Hepatocyte (in vitro differentiated cells): ENCODE measurements around the gene STX1B. TPM values are rescaled to one million over a fixed set of nuclear protein-coding genes. Genes with fewer than 3 reads are reported as not detected.
A peak's percentile ranks its signal among the peaks of the same experiment; 100 is the strongest.

Experiments used
- DNase-seq: peaks from one replicate; pipeline ENCODE4 v3.0.0-alpha.2; 2016; ENCODE audit warnings: low spot score
- H2AFZ ChIP-seq: fragments of 200-600 bp; sonication (generic); 2 replicates; pipeline ENCODE4 v1.6.0; 2016; ENCODE audit warnings: antibody characterized with exemption, mild to moderate bottlenecking
- H3K27ac ChIP-seq: fragments of 200-600 bp; sonication (generic); 2 replicates; pipeline ENCODE4 v1.5.1; 2016; ENCODE audit warnings: mild to moderate bottlenecking
- H3K27me3 ChIP-seq: fragments of 200-600 bp; sonication (generic); 2 replicates; pipeline ENCODE4 v1.6.1; 2016
- H3K36me3 ChIP-seq: fragments of 200-600 bp; sonication (generic); replicated peaks from 2 replicates; pipeline ENCODE4 v1.5.1; 2016; ENCODE audit warnings: low read depth; ENCODE audit not compliant: insufficient read depth
- H3K4me1 ChIP-seq: fragments of 200-600 bp; sonication (generic); 2 replicates; pipeline ENCODE4 v1.5.1; 2016; ENCODE audit warnings: mild to moderate bottlenecking, moderate library complexity; ENCODE audit not compliant: insufficient read depth
- H3K4me2 ChIP-seq: fragments of 200-600 bp; sonication (generic); 2 replicates; pipeline ENCODE4 v1.6.0; 2016
- H3K4me3 ChIP-seq: fragments of 200-600 bp; sonication (generic); 2 replicates; pipeline ENCODE4 v1.5.1; 2016; ENCODE audit warnings: mild to moderate bottlenecking
- H3K79me2 ChIP-seq: fragments of 200-600 bp; sonication (generic); 2 replicates; pipeline ENCODE4 v1.6.0; 2017; ENCODE audit warnings: mild to moderate bottlenecking
- H3K9me2 ChIP-seq: fragments of 200-600 bp; sonication (generic); replicated peaks from 2 replicates; pipeline ENCODE4 v1.6.0; 2017; ENCODE audit warnings: mild to moderate bottlenecking; ENCODE audit not compliant: insufficient read depth
- H3K9me3 ChIP-seq: fragments of 200-600 bp; sonication (generic); 2 replicates; pipeline ENCODE4 v1.5.1; 2016; ENCODE audit warnings: low read depth, mild to moderate bottlenecking
- H4K20me1 ChIP-seq: fragments of 200-600 bp; sonication (generic); 2 replicates; pipeline ENCODE4 v1.6.0; 2016; ENCODE audit warnings: mild to moderate bottlenecking; ENCODE audit not compliant: insufficient read depth, poor library complexity, severe bottlenecking
- CTCF ChIP-seq: fragments of 200-600 bp; sonication (generic); IDR thresholded peaks from 2 replicates; pipeline ENCODE4 v1.5.1; 2016; ENCODE audit warnings: antibody characterized with exemption, mild to moderate bottlenecking; ENCODE audit not compliant: poor library complexity
- EZH2 ChIP-seq: fragments of 200-600 bp; sonication (generic); IDR thresholded peaks from 2 replicates; pipeline ENCODE4 v1.6.1; 2016; ENCODE audit warnings: antibody characterized with exemption, mild to moderate bottlenecking, borderline replicate concordance
- EZH2phosphoT487 ChIP-seq: fragments of 200-600 bp; sonication (generic); IDR thresholded peaks from one replicate; pipeline ENCODE4 v1.6.1; 2018; ENCODE audit warnings: antibody characterized with exemption, mild to moderate bottlenecking, low read depth, moderate library complexity; ENCODE audit not compliant: unreplicated experiment, severe bottlenecking
- WGBS: methylation state at CpG from one replicate; pipeline ENCODE4 v1.1.6; 2016; ENCODE audit warnings: low lambda C conversion rate; ENCODE audit errors: missing lambda C conversion rate; 5-methylcytosine and 5-hydroxymethylcytosine counted together
- polyA plus RNA-seq: library from polyadenylated mRNA; unstranded; fragments of >200 nt; fragmentation: Nextera tagmentation; extraction: Ambion mirVana; gene quantifications from 2 replicates; pipeline ENCODE4 v1.2.1, GENCODE V29; 2016
- total RNA-seq: library from RNA; depleted of rRNA; stranded (reverse); fragments of >200 nt; gene quantifications from 2 replicates; pipeline ENCODE4 v1.2.3, GENCODE V29; 2014

Gene STX1B
- total and polyA plus RNA-seq, 2 experiments from 2014 or later: 0.87 to 2.7 TPM

- Histone ChIP-seq H3K79me2 (peaks cover 27% of the 10 kb centered on the region), H3K27ac (peak overlapping the region; percentile 98), H3K9me3 (no peaks in the 10 kb centered on the region), H3K4me1 (peaks cover 19% of the 10 kb centered on the region), H3K27me3 (no peaks in the 10 kb centered on the region), H3K36me3 (no peaks in the 10 kb centered on the region), H4K20me1 (no peaks in the 10 kb centered on the region), H3K4me2 (peak overlapping the region; percentile 96), H3K9me2 (no peaks in the 10 kb centered on the region), H2AFZ (no peak overlapping the region), H3K4me3 (peak overlapping the region; percentile 99)
- WGBS: 7% methylated on average over 19 of the region's 21 CpGs
- peak; percentile 84 for DNase-seq
- TF ChIP-seq CTCF: no peak
- no peak for TF ChIP-seq EZH2
- TF ChIP-seq EZH2phosphoT487: no peak
These were observed 60.6 kb downstream of the STX1B start for GRCh38 chr16:30949650-30950515.

GRCh38 chr16:30948667-30949649 is 61.5 kb downstream of the STX1B start, which contains the start of gene ORAI3:
Gene ORAI3 (plus strand): TSS chr16:30949068. CDS start chr16:30949290, 222 bp downstream.
- no peaks in the 10 kb centered on the region for H3K9me2 ChIP-seq
- H3K4me2 ChIP-seq: peak within 1 kb of the TSS; percentile 96
- peak within 1 kb of the TSS; percentile 84 for H2AFZ ChIP-seq
- H3K4me1 ChIP-seq: peaks cover 19% of the 10 kb centered on the region
- peak within 1 kb of the TSS; percentile 99 for H3K4me3 ChIP-seq
- no peak for TF ChIP-seq CTCF
- no peak for TF ChIP-seq EZH2phosphoT487
- no peak for TF ChIP-seq EZH2
- peaks cover 35% of the 10 kb centered on the region for H3K79me2 ChIP-seq
- H4K20me1 ChIP-seq: no peaks in the 10 kb centered on the region
- no peaks in the 10 kb centered on the region for H3K36me3 ChIP-seq
- DNase-seq: peak; percentile 86
- no peaks in the 10 kb centered on the region for H3K27me3 ChIP-seq
- H3K27ac ChIP-seq: peak within 1 kb of the TSS; percentile 98
- 0% methylated on average over 25 of the region's 70 CpGs for WGBS
- H3K9me3 ChIP-seq: no peaks in the 10 kb centered on the region

GRCh38 chr16:30947859-30948666 is 62.4 kb downstream of the STX1B start:
- Histone ChIP-seq H3K4me2 (peak overlapping the region; percentile 96), H3K36me3 (no peaks in the 10 kb centered on the region), H3K4me1 (peaks cover 20% of the 10 kb centered on the region), H3K9me2 (no peaks in the 10 kb centered on the region), H2AFZ (peak overlapping the region; percentile 84), H3K9me3 (no peaks in the 10 kb centered on the region), H3K79me2 (peaks cover 35% of the 10 kb centered on the region), H3K27me3 (no peaks in the 10 kb centered on the region), H4K20me1 (no peaks in the 10 kb centered on the region), H3K4me3 (peak overlapping the region; percentile 99), H3K27ac (peak overlapping the region; percentile 98)
- TF ChIP-seq EZH2phosphoT487 (no peak), CTCF (peak; percentile 7)
- 22% methylated on average over 39 of the region's 44 CpGs for WGBS
- peak; percentile 99 for DNase-seq
